KOPT-K1 (cell line): ENCODE results near the gene PM20D1.
"Not testable (repeated sequence)": the region's sequence is repeated elsewhere in the genome, so short reads cannot be mapped to it uniquely, and the experiment has no call there.

Experiments used
- H3K27ac ChIP-seq: fragments of 200-600 bp; sonication (generic); 2 replicates; pipeline ENCODE4 v1.5.1; 2016; ENCODE audit warnings: antibody characterized with exemption, mild to moderate bottlenecking, low read depth, low read length; ENCODE audit not compliant: poor library complexity, severe bottlenecking
- H3K36me3 ChIP-seq: fragments of 200-600 bp; sonication (generic); 2 replicates; pipeline ENCODE4 v1.5.1; 2017; ENCODE audit warnings: antibody characterized with exemption, mild to moderate bottlenecking, low read length, moderate library complexity; ENCODE audit not compliant: insufficient read depth
- H3K9me3 ChIP-seq: fragments of 200-600 bp; sonication (generic); 2 replicates; pipeline ENCODE4 v1.5.1; 2017; ENCODE audit warnings: antibody characterized with exemption, low read length, mild to moderate bottlenecking; ENCODE audit not compliant: insufficient read depth, poor library complexity, severe bottlenecking

Gene PM20D1, protein sequence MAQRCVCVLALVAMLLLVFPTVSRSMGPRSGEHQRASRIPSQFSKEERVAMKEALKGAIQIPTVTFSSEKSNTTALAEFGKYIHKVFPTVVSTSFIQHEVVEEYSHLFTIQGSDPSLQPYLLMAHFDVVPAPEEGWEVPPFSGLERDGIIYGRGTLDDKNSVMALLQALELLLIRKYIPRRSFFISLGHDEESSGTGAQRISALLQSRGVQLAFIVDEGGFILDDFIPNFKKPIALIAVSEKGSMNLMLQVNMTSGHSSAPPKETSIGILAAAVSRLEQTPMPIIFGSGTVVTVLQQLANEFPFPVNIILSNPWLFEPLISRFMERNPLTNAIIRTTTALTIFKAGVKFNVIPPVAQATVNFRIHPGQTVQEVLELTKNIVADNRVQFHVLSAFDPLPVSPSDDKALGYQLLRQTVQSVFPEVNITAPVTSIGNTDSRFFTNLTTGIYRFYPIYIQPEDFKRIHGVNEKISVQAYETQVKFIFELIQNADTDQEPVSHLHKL

DNA sequence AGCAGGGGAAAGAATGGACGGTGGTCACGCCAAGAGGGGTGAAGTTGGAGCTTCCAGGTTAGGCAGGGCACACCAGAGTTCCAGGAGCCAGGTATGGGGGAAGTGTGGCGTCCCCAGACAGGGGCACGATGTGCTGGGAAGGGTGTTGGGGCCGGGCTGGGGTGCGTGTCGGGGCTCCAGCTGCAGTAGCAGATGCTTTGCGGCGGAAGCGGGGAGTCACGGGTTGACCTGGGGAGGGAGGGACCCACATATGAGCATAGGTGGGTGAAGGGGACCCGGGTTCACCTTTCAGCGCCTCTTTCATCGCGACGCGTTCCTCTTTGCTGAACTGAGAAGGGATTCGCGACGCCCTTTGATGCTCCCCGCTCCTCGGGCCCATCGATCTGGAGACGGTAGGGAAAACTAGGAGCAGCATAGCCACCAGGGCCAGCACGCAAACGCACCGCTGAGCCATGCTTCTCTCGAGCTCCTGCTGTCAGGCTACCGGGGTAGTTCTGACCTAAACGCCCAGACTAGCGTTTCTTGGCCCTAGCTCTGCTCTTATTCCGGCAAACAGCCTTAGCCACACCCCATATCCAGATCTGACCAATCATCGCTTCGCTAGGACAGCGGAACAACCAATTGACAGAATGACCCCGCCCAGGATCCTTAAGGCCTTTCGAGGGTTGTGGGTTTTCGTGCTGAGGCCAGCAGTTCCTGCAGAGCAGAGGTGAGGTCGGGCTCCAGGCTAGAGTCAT lies at the start of gene PM20D1:
PM20D1 (minus strand) TSS at position 514 of the 737 bp plus-strand sequence; CDS start at position 454, 60 bp downstream.
- H3K9me3 ChIP-seq: peaks cover 13% of the 10 kb centered on the region

DNA sequence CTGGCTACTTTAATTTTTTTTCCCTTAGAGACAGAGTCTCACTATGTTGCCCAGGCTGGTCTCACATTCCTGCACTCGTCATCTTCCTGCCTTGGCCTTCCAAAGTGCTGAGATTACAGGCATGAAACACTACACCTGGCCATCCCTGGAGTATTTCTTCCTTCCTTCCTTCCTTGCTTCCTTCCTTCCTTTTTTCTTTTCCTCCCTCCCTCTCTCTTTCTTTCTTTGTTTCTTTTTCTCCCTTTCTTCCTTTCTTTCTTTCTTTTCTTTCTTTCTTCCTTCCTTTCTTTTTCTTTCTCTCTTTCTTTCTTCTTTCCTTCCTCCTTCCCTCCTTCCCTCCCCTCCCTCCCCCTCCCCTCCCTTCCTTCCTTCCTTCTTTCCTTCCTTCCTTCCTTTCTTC lies 46.4 kb upstream of the PM20D1 start:
- Histone ChIP-seq H3K9me3 (peaks cover 36% of the 10 kb centered on the region), H3K36me3 (no peaks in the 10 kb centered on the region), H3K27ac (no peak overlapping the region)

More for the DNA sequence above, at the start of gene PM20D1:
- Histone ChIP-seq H3K27ac (no peak within 1 kb of the TSS), H3K36me3 (no peaks in the 10 kb centered on the region)

DNA sequence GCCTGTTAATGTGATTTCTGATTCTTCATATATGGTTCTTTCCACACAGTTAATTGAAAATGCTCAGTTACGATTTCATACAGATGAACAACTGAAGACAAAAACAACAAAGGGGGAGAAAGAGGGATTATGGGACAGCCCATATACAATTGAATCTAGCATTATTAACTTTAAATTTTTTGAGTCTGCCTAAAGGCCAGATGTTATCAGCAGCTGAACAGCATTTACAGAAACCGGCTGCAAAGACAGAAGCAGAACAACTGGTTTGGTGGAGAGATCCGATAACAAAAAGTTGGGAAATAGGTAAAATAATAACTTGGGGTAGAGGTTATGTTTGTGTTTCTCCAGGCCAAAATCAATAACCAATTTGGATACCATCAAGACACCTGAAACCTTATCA lies 44.2 kb upstream of the PM20D1 start:
- H3K36me3 ChIP-seq, H3K27ac ChIP-seq: not testable (repeated sequence)
- peaks cover 56% of the 10 kb centered on the region for H3K9me3 ChIP-seq

DNA sequence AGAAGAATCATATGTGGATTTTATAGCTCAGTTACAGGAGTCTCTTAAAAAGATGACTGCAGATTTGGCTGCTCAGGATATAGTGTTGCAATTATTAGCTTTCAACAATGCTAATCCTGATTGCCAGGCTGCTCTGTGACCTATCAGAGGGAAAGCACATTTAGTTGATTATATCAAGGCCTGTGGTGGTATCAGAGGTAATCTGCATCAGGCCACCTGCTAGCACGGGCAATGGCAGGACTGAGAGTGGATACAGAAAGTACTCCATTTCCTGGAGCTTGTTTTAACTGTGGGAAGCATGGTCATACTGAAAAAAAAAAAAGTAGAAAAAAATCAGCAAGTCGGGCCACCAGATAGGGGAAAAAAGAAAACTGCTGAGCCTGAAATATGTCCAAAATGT lies 42.2 kb upstream of the PM20D1 start:
- not testable (repeated sequence) for H3K36me3 ChIP-seq, H3K27ac ChIP-seq
- H3K9me3 ChIP-seq: peaks cover 47% of the 10 kb centered on the region

DNA sequence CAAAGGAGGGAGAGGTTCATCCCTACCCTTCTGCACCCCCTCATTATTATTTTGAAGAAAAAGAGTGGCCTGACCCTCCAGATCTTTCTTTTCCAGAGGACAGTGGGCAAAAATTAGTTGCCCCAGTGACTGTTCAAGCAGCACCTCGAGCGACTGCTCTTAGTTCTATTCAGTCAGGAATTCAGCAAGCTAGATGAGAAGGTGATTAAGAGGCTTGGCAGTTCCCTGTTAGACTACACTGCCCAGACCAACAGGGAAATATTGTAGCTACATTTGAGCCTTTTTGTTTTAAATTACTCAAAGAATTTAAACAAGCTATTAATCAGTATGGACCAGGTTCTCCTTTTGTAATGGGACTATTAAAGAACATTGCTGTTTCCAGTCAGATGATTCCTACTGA lies 41.5 kb upstream of the PM20D1 start:
- H3K9me3 ChIP-seq: peaks cover 42% of the 10 kb centered on the region
- H3K36me3 ChIP-seq, H3K27ac ChIP-seq: not testable (repeated sequence)

DNA sequence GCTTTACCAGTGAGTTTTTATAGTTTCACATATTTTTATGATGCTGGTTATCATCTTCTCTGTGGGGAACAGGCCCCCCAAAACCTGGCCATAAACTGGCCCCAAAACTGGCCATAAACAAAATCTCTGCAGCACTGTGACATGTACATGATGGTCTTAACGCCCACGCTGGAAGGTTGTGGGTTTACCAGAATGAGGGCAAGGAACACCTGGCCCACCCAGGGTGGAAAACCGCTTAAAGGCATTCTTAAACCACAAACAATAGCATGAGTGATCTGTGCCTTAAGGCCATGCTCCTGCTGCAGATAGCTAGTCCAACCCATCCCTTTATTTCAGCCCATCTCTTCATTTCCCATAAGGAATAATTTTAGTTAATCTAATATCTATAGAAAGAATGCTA lies 40.7 kb upstream of the PM20D1 start:
- H3K36me3 ChIP-seq, H3K27ac ChIP-seq: not testable (repeated sequence)
- peaks cover 33% of the 10 kb centered on the region for H3K9me3 ChIP-seq

DNA sequence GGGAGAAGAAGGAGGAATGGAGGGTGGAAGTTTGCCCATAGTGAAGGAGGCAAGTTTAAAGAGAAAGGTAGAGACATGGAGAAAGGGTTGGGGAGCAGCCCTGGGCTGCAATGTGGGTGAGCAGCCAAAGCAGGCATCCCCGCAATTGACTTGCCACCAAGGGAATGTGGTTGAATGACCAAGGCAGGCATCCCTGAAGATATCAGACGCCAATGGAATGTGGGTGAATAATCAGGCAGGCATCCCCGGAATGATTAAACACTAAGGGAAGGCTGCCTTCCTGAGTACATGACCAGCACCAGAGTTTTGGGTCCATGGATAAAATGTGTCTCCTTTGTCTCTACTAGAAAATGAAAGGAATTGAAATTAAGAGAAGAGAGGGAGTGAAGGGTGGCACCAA lies 39.8 kb upstream of the PM20D1 start:
- H3K36me3 ChIP-seq, H3K27ac ChIP-seq: not testable (repeated sequence)
- peaks cover 30% of the 10 kb centered on the region for H3K9me3 ChIP-seq

DNA sequence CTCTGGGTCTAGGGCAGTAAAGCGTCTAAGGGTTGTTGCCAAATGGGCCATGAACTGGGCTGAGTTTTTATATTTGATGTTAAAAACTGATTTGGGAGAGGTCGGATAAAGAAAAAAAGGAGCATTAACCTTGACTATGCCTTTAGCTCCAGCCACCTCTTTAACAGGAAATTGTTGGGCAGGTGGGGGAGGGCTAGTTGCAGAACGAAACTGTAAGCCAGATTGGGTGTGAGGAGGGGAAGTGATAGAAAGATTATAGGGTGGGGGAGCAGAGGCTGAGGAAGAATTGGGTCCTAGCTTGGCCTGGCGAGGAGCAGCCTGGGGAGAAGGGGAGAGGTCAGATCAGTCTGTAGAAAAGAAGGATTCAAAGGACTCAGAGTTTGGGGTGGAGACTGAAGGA lies 39.1 kb upstream of the PM20D1 start:
- peaks cover 30% of the 10 kb centered on the region for H3K9me3 ChIP-seq
- not testable (repeated sequence) for H3K36me3 ChIP-seq, H3K27ac ChIP-seq

DNA sequence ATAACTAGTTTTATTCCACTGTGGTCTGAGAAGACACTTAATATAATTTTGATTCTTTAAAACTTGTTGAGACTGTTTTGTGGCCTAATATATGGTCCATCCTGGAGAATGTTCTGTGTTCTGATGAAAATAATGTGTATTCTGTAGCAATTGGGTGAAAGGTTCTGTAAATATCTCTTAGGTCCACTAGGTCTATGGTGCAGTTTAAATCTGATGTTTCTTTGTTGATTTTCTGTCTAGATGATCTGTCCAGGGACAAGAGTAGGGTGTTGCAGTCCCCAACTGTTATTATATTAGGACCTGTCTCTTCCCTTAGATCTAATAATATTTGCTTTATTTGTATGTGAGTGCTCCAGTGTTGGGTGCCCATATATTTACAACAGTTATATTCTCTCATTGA lies 33.9 kb upstream of the PM20D1 start:
- no peaks in the 10 kb centered on the region for H3K36me3 ChIP-seq
- H3K9me3 ChIP-seq: peaks cover 30% of the 10 kb centered on the region
- no peak overlapping the region for H3K27ac ChIP-seq

DNA sequence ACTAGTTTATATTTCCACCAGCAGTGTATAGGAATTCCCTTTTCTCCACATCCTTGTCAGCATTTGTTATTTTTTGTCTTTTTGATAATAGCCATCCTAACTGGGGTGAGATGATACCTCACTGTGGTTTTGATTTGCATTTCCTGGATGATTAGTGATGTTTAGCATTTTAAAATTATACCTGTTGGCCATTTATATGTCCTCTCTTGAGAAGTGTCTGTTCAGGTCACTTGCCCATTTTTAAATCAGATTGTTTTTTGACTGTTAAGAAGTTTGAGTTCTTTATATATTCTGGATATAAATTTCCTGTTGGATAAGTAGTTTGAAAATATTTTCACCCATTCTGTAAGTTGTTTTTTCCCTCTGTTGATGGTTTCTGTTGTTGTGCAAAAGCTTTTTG lies 31.0 kb upstream of the PM20D1 start:
- peaks cover 38% of the 10 kb centered on the region for H3K9me3 ChIP-seq
- no peaks in the 10 kb centered on the region for H3K36me3 ChIP-seq
- no peak overlapping the region for H3K27ac ChIP-seq

DNA sequence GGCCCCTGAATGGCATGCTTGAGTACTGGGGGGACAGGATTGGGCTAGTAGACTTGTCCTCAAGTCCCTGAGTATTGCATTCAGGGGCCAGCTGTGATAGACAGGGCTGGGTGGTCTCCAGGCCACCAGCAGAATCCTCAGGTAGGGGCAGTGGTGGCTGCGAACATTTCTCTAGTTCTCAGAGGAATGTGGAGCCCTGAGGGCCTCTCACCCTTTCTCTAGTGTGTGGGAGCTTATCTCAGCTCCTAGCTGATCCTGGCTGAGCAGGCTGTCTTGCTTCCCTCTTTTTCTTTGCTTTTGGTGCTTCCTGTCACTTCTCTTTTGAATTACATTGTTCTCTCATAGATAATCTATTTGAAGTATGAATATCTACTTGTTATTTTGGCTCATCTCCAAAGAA lies 30.0 kb upstream of the PM20D1 start:
- H3K9me3 ChIP-seq: peaks cover 38% of the 10 kb centered on the region
- no peak overlapping the region for H3K27ac ChIP-seq
- H3K36me3 ChIP-seq: no peaks in the 10 kb centered on the region

DNA sequence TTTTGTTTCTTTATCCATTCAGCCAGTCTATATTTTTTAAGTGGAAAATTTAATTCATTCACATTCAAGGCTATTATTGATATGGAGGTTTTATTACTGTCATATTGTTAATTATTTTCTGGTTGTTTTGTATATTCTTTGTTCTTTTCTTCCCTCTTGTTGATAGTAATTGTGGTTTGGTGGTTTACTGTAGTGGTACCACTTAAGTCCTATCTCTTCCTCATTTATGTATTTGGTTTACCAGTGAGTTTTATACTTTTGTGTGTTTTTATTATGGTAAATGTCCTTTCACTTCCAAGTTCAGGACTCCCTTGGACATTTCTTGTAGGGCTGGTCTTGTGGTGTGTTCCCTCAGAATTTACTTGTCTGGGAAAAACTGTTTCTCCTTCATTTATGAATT lies 28.1 kb upstream of the PM20D1 start:
- no peak overlapping the region for H3K27ac ChIP-seq
- H3K9me3 ChIP-seq: peaks cover 36% of the 10 kb centered on the region
- H3K36me3 ChIP-seq: no peaks in the 10 kb centered on the region

DNA sequence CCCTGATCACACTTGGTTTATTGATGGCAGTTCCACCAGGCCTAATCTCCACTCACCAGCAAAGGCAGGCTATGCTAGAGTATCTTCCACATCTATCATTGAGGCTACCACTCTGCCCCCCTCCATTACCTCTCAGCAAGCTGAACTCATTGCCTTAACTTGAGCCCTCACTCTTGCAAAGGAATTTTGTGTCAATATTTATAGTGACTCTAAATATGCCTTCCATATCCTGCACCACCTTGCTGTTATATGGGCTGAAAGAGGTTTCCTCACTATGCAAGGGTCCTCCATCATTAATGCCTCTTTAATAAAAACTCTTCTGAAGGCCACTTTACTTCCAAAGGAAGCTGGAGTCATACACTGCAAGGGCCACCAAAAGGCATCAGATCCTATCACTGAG lies 23.2 kb upstream of the PM20D1 start:
- H3K27ac ChIP-seq, H3K36me3 ChIP-seq, H3K9me3 ChIP-seq: not testable (repeated sequence)

DNA sequence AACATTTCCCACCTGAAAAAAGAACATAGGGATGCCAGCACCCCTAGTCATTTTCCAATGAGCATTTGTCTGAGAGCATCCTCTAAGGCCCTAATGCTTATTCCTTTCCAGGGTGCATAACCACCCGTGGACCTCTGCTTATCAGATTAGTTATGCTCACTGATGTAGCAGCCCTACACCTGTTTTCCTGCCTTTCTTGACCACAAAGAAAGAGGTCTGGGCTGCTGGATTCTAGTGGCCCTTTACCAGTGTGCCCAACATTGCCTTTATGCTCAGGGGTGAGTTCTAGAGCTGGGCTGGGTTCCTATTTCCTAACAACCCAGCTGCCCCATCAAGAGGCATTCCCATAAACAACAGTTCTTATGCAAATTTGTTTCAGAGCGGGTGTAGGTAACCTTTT lies 20.3 kb upstream of the PM20D1 start:
- Histone ChIP-seq H3K27ac (no peak overlapping the region), H3K9me3 (no peaks in the 10 kb centered on the region), H3K36me3 (no peaks in the 10 kb centered on the region)

DNA sequence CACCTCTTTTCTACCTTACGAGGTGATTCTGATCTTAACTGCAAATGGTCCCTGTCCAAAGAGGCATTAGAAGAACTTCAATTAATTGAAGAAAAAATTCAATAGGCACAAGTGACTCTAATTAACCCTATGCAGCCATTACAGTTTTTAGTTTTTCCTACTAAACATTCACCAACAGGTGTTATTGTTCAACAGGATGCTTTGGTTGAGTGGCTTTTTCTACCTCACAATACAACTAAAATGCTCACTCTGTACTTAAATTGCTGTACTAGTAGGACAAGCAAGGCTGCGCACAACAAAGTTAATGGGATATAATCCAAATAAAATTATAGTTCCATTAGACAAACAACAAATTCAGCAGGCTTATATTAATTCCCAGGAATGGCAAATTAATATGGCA lies 11.6 kb upstream of the PM20D1 start:
- Histone ChIP-seq H3K9me3 (peaks cover 33% of the 10 kb centered on the region), H3K27ac (no peak overlapping the region), H3K36me3 (no peaks in the 10 kb centered on the region)
